Measurements from ENCODE around the gene PIP5K1B. TPM values are rescaled to one million over a fixed set of nuclear protein-coding genes. Genes with fewer than 3 reads are reported as not detected.
A peak's percentile ranks its signal among the peaks of the same experiment; 100 is the strongest.

PIP5K1B gene
- total and polyA plus RNA-seq, 2 of the 13 experiments (the other 11 are each of a cell fraction or from before 2014, with no cell fraction given), result 15.8 to 17.5 TPM

GRCh38 chr9:68832861-68833518 is 128.0 kb downstream of the PIP5K1B start:
- peaks cover 19% of the 10 kb centered on the region for H3K4me1 ChIP-seq (ENCODE audit: insufficient read depth, low read length)
- DNase-seq (ENCODE audit: low spot score), result no peak
- no peak overlapping the region for H3K9ac ChIP-seq (ENCODE audit: insufficient read depth, low read depth, low read length)
- H3K9me3 ChIP-seq (ENCODE audit: low read length), result no peaks in the 10 kb centered on the region
- H3K4me3 ChIP-seq (replicated peaks in 1 of 3; ENCODE audit: insufficient read depth in 1 of 3, low read depth in 2 of 3, low read length in 3 of 3), result no peak overlapping the region
- BruUV-seq (replicated peaks), result no TSS peak
- in situ Hi-C loops (cut with HindIII; ENCODE audit: extremely low pct_ligation_motif_present, low pct_unique_long_range_greater_than_20kb), result no loop called here
- H2AFZ ChIP-seq (ENCODE audit: low read length), result no peak overlapping the region
- no peaks in the 10 kb centered on the region for H4K20me1 ChIP-seq (ENCODE audit: insufficient read depth, low read length)
- no peaks in the 10 kb centered on the region for H3K27me3 ChIP-seq (ENCODE audit: control insufficient read depth in 1 of 2, insufficient read depth in 2 of 2, low read length in 2 of 2)
- H3K79me2 ChIP-seq (ENCODE audit: insufficient read depth, low read length), result no peaks in the 10 kb centered on the region
- ChIA-PET POLR2A (no interaction called here), CTCF (ENCODE audit: low intra/inter-chr PET ratio, low total read pairs) (no interaction called here)
- WGBS (ENCODE audit: low lambda C conversion rate), result 96% methylated on average over 7 of the region's 7 CpGs
- H3K36me3 ChIP-seq (replicated peaks in 1 of 2; ENCODE audit: control insufficient read depth in 1 of 2, insufficient read depth in 2 of 2, low read length in 2 of 2), result no peaks in the 10 kb centered on the region
- no peak for FAIRE-seq
- no peak overlapping the region for H3K27ac ChIP-seq (ENCODE audit: extremely low read length, insufficient read depth, low read length)
- intact Hi-C loops (cut with micrococcal nuclease; ENCODE audit: unreplicated experiment), result no loop called here
- H3K4me2 ChIP-seq (ENCODE audit: low read depth, low read length), result no peak overlapping the region
- TF ChIP-seq KLF15 (CRISPR knock-in tag; IDR thresholded peaks at IDR 0.05; ENCODE audit: borderline replicate concordance), result no peak
- ATAC-seq, result no peak

- H3K36me3 ChIP-seq (replicated peaks in 1 of 2; ENCODE audit: control insufficient read depth in 1 of 2, insufficient read depth in 2 of 2, low read length in 2 of 2), result no peaks in the 10 kb centered on the region; a peak in 1 of 5 replicates
- 17% methylated on average over 1 of the region's 2 CpGs for WGBS (ENCODE audit: low lambda C conversion rate)
- CTCF ChIA-PET (ENCODE audit: low intra/inter-chr PET ratio, low total read pairs), result no interaction called here
- in situ Hi-C loops (cut with HindIII; ENCODE audit: extremely low pct_ligation_motif_present, low pct_unique_long_range_greater_than_20kb), result no loop called here
- ATAC-seq, result peak; percentile 70
- TF ChIP-seq SOX13 (IDR thresholded peaks at IDR 0.05) (peak; percentile 24; the same call in 1 of the 2 replicates), SOX13 (CRISPR knock-in tag; conservative IDR thresholded peaks at IDR 0.05 in 1 of 2, IDR thresholded peaks at IDR 0.05 in 1 of 2) (peak in 1 of 2 experiments; percentile 77; a peak in 2 of 4 replicates), ZNF558 (CRISPR knock-in tag; IDR thresholded peaks at IDR 0.05; ENCODE audit: borderline replicate concordance) (no peak), SOX6 (IDR thresholded peaks at IDR 0.05) (no peak), SOX6 (CRISPR knock-in tag; IDR thresholded peaks at IDR 0.05) (peak; percentile 41), SOX5 (CRISPR knock-in tag; IDR thresholded peaks at IDR 0.05; ENCODE audit: borderline replicate concordance) (peak; percentile 73; the same call in 1 of the 2 replicates), PAXIP1 (CRISPR knock-in tag; conservative IDR thresholded peaks at IDR 0.05) (0 out of 2 replicates have a peak, but pooled peaks have one; percentile 14), TCF7 (IDR thresholded peaks at IDR 0.05; ENCODE audit: low read depth) (peak; percentile 28; the same call in 1 of the 2 replicates), PAF1 (CRISPR knock-in tag; IDR thresholded peaks at IDR 0.05) (no peak), HNF4A (CRISPR knock-in tag; IDR thresholded peaks at IDR 0.05) (0 out of 2 replicates have a peak, but pooled peaks have one; percentile 6), RBM22 (optimal IDR thresholded peaks at IDR 0.05; ENCODE audit: low read length) (peak; percentile 18)
- H3K4me3 ChIP-seq (replicated peaks in 1 of 3; ENCODE audit: insufficient read depth in 1 of 3, low read depth in 2 of 3, low read length in 3 of 3), result no peak overlapping the region
- H2AFZ ChIP-seq (ENCODE audit: low read length), result no peak overlapping the region
- no peak overlapping the region for H3K27ac ChIP-seq (ENCODE audit: extremely low read length, insufficient read depth, low read length)
- peaks cover 19% of the 10 kb centered on the region for H3K4me1 ChIP-seq (ENCODE audit: insufficient read depth, low read length)
- intact Hi-C loops (cut with micrococcal nuclease; ENCODE audit: unreplicated experiment), result no loop called here
- H3K9ac ChIP-seq (ENCODE audit: insufficient read depth, low read depth, low read length), result no peak overlapping the region
- H3K9me3 ChIP-seq (ENCODE audit: low read length), result no peaks in the 10 kb centered on the region
- H3K27me3 ChIP-seq (ENCODE audit: control insufficient read depth in 1 of 2, insufficient read depth in 2 of 2, low read length in 2 of 2), result no peaks in the 10 kb centered on the region
- no peak overlapping the region for H3K4me2 ChIP-seq (ENCODE audit: low read depth, low read length)
- no TSS peak for BruUV-seq (replicated peaks)
- no peaks in the 10 kb centered on the region for H3K79me2 ChIP-seq (ENCODE audit: insufficient read depth, low read length)
- peak; percentile 21 for DNase-seq (ENCODE audit: low spot score)
- FAIRE-seq, result no peak
- POLR2A ChIA-PET, result no interaction called here
- no peaks in the 10 kb centered on the region for H4K20me1 ChIP-seq (ENCODE audit: insufficient read depth, low read length)
Measured at GRCh38 chr9:68834931-68835520, 130.0 kb downstream of the PIP5K1B start.
